Loucy (cell line): ENCODE results near the gene PRKCZ.

Experiments used
- H2AFZ ChIP-seq: fragments of 200-600 bp; sonication (generic); 2 replicates; pipeline ENCODE4 v1.6.0; 2016; ENCODE audit warnings: antibody characterized with exemption, mild to moderate bottlenecking, low read length, moderate library complexity
- H3F3A ChIP-seq: fragments of 200-600 bp; 2 replicates; pipeline ENCODE4 v1.6.0; 2016; ENCODE audit warnings: antibody characterized with exemption, low read depth, mild to moderate bottlenecking
- H3K27me3 ChIP-seq: fragments of 200-600 bp; sonication (generic); 2 replicates; pipeline ENCODE4 v1.6.1; 2014; ENCODE audit warnings: low read length, mild to moderate bottlenecking; ENCODE audit not compliant: insufficient read depth, poor library complexity, severe bottlenecking
- H3K36me3 ChIP-seq: fragments of 200-600 bp; sonication (generic); 2 replicates; pipeline ENCODE4 v1.6.1; 2016; ENCODE audit warnings: low read length; ENCODE audit not compliant: insufficient read depth
- H3K4me1 ChIP-seq: fragments of 200-600 bp; sonication (generic); 2 replicates; pipeline ENCODE4 v1.5.1; 2014; ENCODE audit warnings: low read length, mild to moderate bottlenecking; ENCODE audit not compliant: insufficient read depth, poor library complexity, severe bottlenecking
- H3K4me2 ChIP-seq: fragments of 200-600 bp; sonication (generic); 2 replicates; pipeline ENCODE4 v1.6.0; 2014; ENCODE audit warnings: antibody characterized with exemption, low read length, low read depth, mild to moderate bottlenecking; ENCODE audit not compliant: poor library complexity, severe bottlenecking
- H3K4me3 ChIP-seq: fragments of 200-600 bp; sonication (generic); 2 replicates; pipeline ENCODE4 v1.5.1; 2014; ENCODE audit warnings: low read length, mild to moderate bottlenecking, mixed read lengths; ENCODE audit not compliant: poor library complexity, severe bottlenecking
- H3K79me2 ChIP-seq: fragments of 200-600 bp; sonication (generic); 2 replicates; pipeline ENCODE4 v1.6.1; 2014; ENCODE audit warnings: low read length; ENCODE audit not compliant: insufficient read depth
- H3K9ac ChIP-seq: fragments of 200-600 bp; sonication (generic); 2 replicates; pipeline ENCODE4 v1.6.0; 2014; ENCODE audit warnings: mild to moderate bottlenecking, low read depth, low read length, moderate library complexity; ENCODE audit not compliant: poor library complexity, severe bottlenecking
- H3K9me2 ChIP-seq: fragments of 200-600 bp; sonication (generic); replicated peaks from 2 replicates; pipeline ENCODE4 v1.6.1; 2016; ENCODE audit warnings: low read depth, low read length, mixed read lengths
- H3K9me3 ChIP-seq: fragments of 200-600 bp; sonication (generic); 2 replicates; pipeline ENCODE4 v1.6.1; 2014; ENCODE audit warnings: mild to moderate bottlenecking, antibody characterized with exemption, low read length, low read depth; ENCODE audit not compliant: insufficient read depth
- H4K20me1 ChIP-seq: fragments of 200-600 bp; sonication (generic); 2 replicates; pipeline ENCODE4 v1.6.0; 2014; ENCODE audit warnings: antibody characterized with exemption, low read length, mild to moderate bottlenecking; ENCODE audit not compliant: insufficient read depth, poor library complexity, severe bottlenecking
- EZH2phosphoT487 ChIP-seq: fragments of 200-600 bp; IDR thresholded peaks from 2 replicates; pipeline ENCODE4 v1.6.1; 2018; ENCODE audit warnings: antibody characterized with exemption, mild to moderate bottlenecking, moderate library complexity, borderline replicate concordance
- TF ChIP-seq, protein P1 (sequence below): fragments of 200-600 bp; sonication (generic); conservative IDR thresholded peaks from 2 replicates; pipeline ENCODE4 v1.5.1; 2014; ENCODE audit warnings: mild to moderate bottlenecking, antibody characterized with exemption, low read length

Gene PRKCZ

DNA sequence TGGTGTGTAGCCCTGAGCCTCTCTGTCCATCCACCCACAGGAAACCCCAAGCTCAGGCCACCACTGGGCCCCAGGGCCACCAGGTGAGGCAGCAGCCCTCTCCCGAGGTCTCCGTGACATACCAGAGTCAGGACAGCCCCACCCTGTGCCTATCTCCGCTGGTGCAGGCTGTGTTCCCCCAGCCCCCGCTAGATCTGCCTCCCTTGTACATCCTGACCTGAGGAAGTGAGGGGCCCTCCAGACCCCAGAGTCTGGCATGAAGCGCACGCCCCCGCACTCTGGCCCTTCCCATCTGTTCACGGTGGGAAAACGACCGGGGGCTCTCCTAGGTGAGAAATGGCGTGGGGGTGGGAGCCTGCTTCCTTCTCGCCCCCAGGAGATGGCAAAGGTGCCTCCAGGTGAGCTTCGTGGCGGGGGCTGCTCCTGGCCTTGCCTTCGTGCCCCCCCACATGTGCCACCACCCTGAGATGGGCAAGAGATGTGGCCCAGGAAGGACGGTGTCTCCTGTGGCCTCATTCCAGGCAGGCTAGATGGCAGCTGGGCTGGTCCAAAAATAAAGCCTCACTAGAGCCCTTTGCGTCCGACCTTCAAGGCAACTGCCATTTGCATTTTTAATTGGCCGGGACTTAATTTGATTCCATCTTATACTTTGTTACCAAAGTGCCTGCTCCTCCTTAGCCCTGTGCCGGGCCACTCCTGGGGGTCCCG, 28.0 kb upstream of the PRKCZ start:
- Histone ChIP-seq H3K9ac (no peak overlapping the region), H3F3A (no peaks in the 10 kb centered on the region), H3K9me3 (no peaks in the 10 kb centered on the region), H4K20me1 (no peaks in the 10 kb centered on the region), H3K4me2 (no peak overlapping the region), H3K9me2 (no peaks in the 10 kb centered on the region), H3K4me3 (no peak overlapping the region), H2AFZ (no peak overlapping the region), H3K27me3 (no peaks in the 10 kb centered on the region), H3K4me1 (no peaks in the 10 kb centered on the region), H3K36me3 (no peaks in the 10 kb centered on the region), H3K79me2 (no peaks in the 10 kb centered on the region)
- TF ChIP-seq, protein P1, sequence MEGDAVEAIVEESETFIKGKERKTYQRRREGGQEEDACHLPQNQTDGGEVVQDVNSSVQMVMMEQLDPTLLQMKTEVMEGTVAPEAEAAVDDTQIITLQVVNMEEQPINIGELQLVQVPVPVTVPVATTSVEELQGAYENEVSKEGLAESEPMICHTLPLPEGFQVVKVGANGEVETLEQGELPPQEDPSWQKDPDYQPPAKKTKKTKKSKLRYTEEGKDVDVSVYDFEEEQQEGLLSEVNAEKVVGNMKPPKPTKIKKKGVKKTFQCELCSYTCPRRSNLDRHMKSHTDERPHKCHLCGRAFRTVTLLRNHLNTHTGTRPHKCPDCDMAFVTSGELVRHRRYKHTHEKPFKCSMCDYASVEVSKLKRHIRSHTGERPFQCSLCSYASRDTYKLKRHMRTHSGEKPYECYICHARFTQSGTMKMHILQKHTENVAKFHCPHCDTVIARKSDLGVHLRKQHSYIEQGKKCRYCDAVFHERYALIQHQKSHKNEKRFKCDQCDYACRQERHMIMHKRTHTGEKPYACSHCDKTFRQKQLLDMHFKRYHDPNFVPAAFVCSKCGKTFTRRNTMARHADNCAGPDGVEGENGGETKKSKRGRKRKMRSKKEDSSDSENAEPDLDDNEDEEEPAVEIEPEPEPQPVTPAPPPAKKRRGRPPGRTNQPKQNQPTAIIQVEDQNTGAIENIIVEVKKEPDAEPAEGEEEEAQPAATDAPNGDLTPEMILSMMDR = no peak
- no peak for TF ChIP-seq EZH2phosphoT487

DNA sequence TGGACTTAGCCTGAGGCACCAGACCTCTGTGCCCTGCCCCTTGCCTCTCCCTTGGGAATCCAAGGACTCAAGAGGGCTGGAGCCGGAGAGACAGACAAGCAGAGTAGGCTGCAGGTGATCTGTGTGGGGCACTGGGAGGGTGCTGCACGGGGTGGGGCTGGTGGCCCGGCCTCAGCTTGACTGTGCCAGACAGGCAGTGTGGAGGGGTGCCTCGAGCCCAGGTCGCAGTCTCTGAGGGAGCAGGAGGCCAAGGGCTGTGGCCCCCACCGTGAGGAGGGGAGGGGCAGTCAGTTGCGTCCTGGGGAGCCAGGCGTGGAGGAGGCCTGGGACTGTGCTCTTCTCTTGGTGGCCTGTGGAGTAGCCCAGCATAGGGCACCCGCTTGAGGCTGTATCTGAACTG, 27.0 kb upstream of the PRKCZ start:
- Histone ChIP-seq H3F3A (no peaks in the 10 kb centered on the region), H2AFZ (no peak overlapping the region), H3K9me2 (no peaks in the 10 kb centered on the region), H4K20me1 (no peaks in the 10 kb centered on the region), H3K4me3 (no peak overlapping the region), H3K9ac (no peak overlapping the region), H3K9me3 (no peaks in the 10 kb centered on the region), H3K79me2 (no peaks in the 10 kb centered on the region), H3K4me1 (no peaks in the 10 kb centered on the region), H3K36me3 (no peaks in the 10 kb centered on the region), H3K27me3 (no peaks in the 10 kb centered on the region), H3K4me2 (no peak overlapping the region)
- TF ChIP-seq, protein P1 = no peak
- no peak for TF ChIP-seq EZH2phosphoT487

DNA sequence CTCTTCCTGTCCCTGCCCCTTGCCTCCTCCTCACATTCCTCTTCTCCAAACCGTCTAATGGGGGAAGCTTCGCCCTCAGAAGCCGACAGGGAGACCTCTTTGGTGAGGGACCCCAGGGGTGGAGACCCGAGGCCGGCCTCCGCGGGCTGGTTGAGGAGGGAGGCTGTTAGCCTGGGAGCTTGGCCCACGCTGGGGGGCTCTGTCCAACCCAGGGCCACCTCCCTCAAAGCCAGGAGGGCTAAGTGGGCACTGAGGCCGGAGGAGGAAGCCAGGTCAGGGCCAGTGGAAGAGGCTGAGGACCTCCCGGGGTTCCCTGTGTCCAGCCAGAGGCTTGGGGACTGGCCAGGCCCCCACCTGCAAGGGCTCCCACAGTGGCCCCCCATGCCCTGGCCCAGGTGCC, 25.8 kb upstream of the PRKCZ start:
- Histone ChIP-seq H3F3A (no peaks in the 10 kb centered on the region), H3K9ac (no peak overlapping the region), H2AFZ (no peak overlapping the region), H3K9me3 (no peaks in the 10 kb centered on the region), H3K27me3 (no peaks in the 10 kb centered on the region), H3K36me3 (no peaks in the 10 kb centered on the region), H3K4me2 (no peak overlapping the region), H4K20me1 (no peaks in the 10 kb centered on the region), H3K4me3 (no peak overlapping the region), H3K4me1 (no peaks in the 10 kb centered on the region), H3K9me2 (no peaks in the 10 kb centered on the region), H3K79me2 (no peaks in the 10 kb centered on the region)
- TF ChIP-seq, protein P1 = no peak
- TF ChIP-seq EZH2phosphoT487 = no peak
